Activated CD4-positive, alpha-beta T cell treated with anti-CD3 and anti-CD28 coated beads for 24 hours (primary cell): ENCODE measurements around the gene PANK2.
"Not testable (repeated sequence)": the region's sequence is repeated elsewhere in the genome, so short reads cannot be mapped to it uniquely, and the experiment has no call there.

Source experiments
- DNase-seq, 2 donors: peaks; one replicate each; pipeline ENCODE4 v3.0.0-alpha.2; 2020; ENCODE audit warnings: low read depth in 2 of 2

The PANK2 gene

GRCh38 chr20:3869839-3870634, 19.1 kb upstream of the PANK2 start:
- DNase-seq: no peak

GRCh38 chr20:3871550-3872265, 17.5 kb upstream of the PANK2 start:
- DNase-seq: no peak

- no peak for DNase-seq
Observed at GRCh38 chr20:3873507-3873906, 15.7 kb upstream of the PANK2 start.

GRCh38 chr20:3874194-3874844, 14.9 kb upstream of the PANK2 start:
- DNase-seq: no peak

GRCh38 chr20:3875378-3875974, 13.7 kb upstream of the PANK2 start:
- no peak for DNase-seq

- no peak for DNase-seq
Observed at GRCh38 chr20:3876000-3876399, 13.2 kb upstream of the PANK2 start.

- no peak for DNase-seq
Observed at GRCh38 chr20:3876676-3877075, 12.5 kb upstream of the PANK2 start.

- not testable (repeated sequence) for DNase-seq
Observed at GRCh38 chr20:3878921-3879274, 10.3 kb upstream of the PANK2 start.

- DNase-seq: no peak
Observed at GRCh38 chr20:3885715-3886114, 3.5 kb upstream of the PANK2 start.

GRCh38 chr20:3887876-3888620, 1.1 kb upstream of the PANK2 start:
- DNase-seq: no peak

GRCh38 chr20:3889489-3890397, 556 bp downstream of the PANK2 start:
- DNase-seq: peak; percentile 11 to 35

GRCh38 chr20:3890398-3890751, 1.2 kb downstream of the PANK2 start:
- no peak for DNase-seq

- no peak for DNase-seq
Observed at GRCh38 chr20:3890999-3891929, 2.1 kb downstream of the PANK2 start.

- DNase-seq: no peak
Observed at GRCh38 chr20:3894796-3895195, 5.6 kb downstream of the PANK2 start.

- DNase-seq: no peak
Observed at GRCh38 chr20:3896302-3896701, 7.1 kb downstream of the PANK2 start.

GRCh38 chr20:3896853-3897583, 7.8 kb downstream of the PANK2 start:
- no peak for DNase-seq

- DNase-seq: not testable (repeated sequence)
Observed at GRCh38 chr20:3898181-3898580, 9.0 kb downstream of the PANK2 start.

- no peak for DNase-seq
Observed at GRCh38 chr20:3898639-3899038, 9.5 kb downstream of the PANK2 start.

- DNase-seq: no peak
Observed at GRCh38 chr20:3900187-3900604, 11.0 kb downstream of the PANK2 start.
